Measurements from ENCODE around the gene CDC26. TPM values are rescaled to one million over a fixed set of nuclear protein-coding genes. Genes with fewer than 3 reads are reported as not detected.

Gene CDC26
- total RNA-seq, 3 donors from 2014 or later: 19.3 to 45.8 (median 25.9) TPM

DNA sequence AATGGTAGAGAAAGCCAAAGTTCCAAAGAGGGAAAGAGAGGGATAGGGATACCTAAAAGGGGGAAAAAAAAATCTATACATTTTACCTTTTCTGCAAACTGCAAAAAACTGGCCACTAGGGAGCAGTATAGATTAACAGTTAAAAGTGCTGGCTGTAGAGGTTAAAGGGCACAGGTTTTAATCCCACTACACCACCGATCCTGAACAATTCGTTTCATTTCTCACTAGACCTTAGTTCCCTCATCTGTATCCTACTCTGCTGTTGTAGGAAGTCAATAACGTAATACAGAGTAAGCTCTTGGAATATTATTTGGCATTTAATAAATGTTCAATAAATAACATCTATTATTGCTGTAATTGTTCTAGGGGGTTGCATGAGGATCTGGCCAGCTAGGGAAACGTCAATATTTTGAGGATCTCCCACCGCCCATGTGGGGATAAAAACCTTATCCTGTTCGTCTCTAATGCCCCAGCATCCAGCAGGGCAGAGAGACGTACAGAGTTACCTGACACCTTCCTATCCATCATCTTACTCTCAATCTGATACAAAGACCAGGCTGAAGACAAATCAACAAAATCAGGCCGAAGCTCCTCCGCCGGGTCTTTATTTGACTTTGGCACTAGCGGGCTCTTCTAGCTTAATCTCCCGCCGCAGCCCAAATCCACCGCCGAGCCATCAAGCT lies 757 bp downstream of the CDC26 start:
- Histone ChIP-seq H3K9me3 (no peaks in the 10 kb centered on the region), H3K4me3 (peak overlapping the region; percentile 67), H3K4me1 (ENCODE audit: low read depth) (peaks cover 22% of the 10 kb centered on the region), H3K36me3 (ENCODE audit: low read depth) (peaks cover 5% of the 10 kb centered on the region)
- peak; percentile 37 for TF ChIP-seq CTCF (IDR thresholded peaks at IDR 0.05)
- ATAC-seq (peak; percentile 59), DNase-seq (peak in 1 of 3 donors; percentile 77)
- intact Hi-C loops (cut with DNase I, micrococcal nuclease): loop anchor here in 1 of 2 donors (5.0 to 10.0 kb wide), 2 partner anchors 52 to 140 kb away; partner anchors contain the start of genes C9orf43, FKBP15, POLE3 and SLC31A1

- ATAC-seq (peak; percentile 9), DNase-seq (no peak)
- intact Hi-C loops (cut with DNase I, micrococcal nuclease): loop anchor here in 1 of 2 donors (10.0 kb wide), 1 partner anchor 145 kb away; the partner anchor contains the start of genes C9orf43 and POLE3
- no peaks in the 10 kb centered on the region for H3K9me3 ChIP-seq
- H3K4me1 ChIP-seq (ENCODE audit: low read depth): peaks cover 27% of the 10 kb centered on the region
- H3K36me3 ChIP-seq (ENCODE audit: low read depth): peaks cover 3% of the 10 kb centered on the region
- no peak for TF ChIP-seq CTCF (IDR thresholded peaks at IDR 0.05)
- H3K4me3 ChIP-seq: no peak overlapping the region
Measured at GRCh38 chr9:113269871-113270270, 5.5 kb downstream of the CDC26 start.

GRCh38 chr9:113269355-113269754 lies 6.0 kb downstream of the CDC26 start:
- TF ChIP-seq CTCF (IDR thresholded peaks at IDR 0.05): no peak
- Histone ChIP-seq H3K4me1 (ENCODE audit: low read depth) (peaks cover 25% of the 10 kb centered on the region), H3K4me3 (no peak overlapping the region), H3K9me3 (no peaks in the 10 kb centered on the region), H3K36me3 (ENCODE audit: low read depth) (peaks cover 3% of the 10 kb centered on the region)
- intact Hi-C loops (cut with DNase I, micrococcal nuclease): no loop called here
- DNase-seq: no peak
- peak; percentile 68 for ATAC-seq

- ATAC-seq: peak; percentile 72
- Histone ChIP-seq H3K9me3 (no peaks in the 10 kb centered on the region), H3K36me3 (ENCODE audit: low read depth) (peaks cover 3% of the 10 kb centered on the region), H3K4me3 (no peak overlapping the region), H3K4me1 (ENCODE audit: low read depth) (peaks cover 21% of the 10 kb centered on the region)
- TF ChIP-seq CTCF (IDR thresholded peaks at IDR 0.05): no peak
- no peak for DNase-seq
- intact Hi-C loops (cut with DNase I, micrococcal nuclease): no loop called here
Measured at GRCh38 chr9:113267911-113268566, 7.3 kb downstream of the CDC26 start.

- H3K36me3 ChIP-seq (ENCODE audit: low read depth): peaks cover 3% of the 10 kb centered on the region
- intact Hi-C loops (cut with DNase I, micrococcal nuclease): no loop called here
Measured at GRCh38 chr9:113266174-113266573, 9.2 kb downstream of the CDC26 start.

More at GRCh38 chr9:113266174-113266573, 9.2 kb downstream of the CDC26 start:
- ATAC-seq: peak; percentile 53
- Histone ChIP-seq H3K4me3 (no peak overlapping the region), H3K4me1 (ENCODE audit: low read depth) (peaks cover 21% of the 10 kb centered on the region), H3K9me3 (no peaks in the 10 kb centered on the region)
- DNase-seq: no peak
- TF ChIP-seq CTCF (IDR thresholded peaks at IDR 0.05): no peak
